ENCODE data around the gene PAWR.

Gene PAWR

DNA sequence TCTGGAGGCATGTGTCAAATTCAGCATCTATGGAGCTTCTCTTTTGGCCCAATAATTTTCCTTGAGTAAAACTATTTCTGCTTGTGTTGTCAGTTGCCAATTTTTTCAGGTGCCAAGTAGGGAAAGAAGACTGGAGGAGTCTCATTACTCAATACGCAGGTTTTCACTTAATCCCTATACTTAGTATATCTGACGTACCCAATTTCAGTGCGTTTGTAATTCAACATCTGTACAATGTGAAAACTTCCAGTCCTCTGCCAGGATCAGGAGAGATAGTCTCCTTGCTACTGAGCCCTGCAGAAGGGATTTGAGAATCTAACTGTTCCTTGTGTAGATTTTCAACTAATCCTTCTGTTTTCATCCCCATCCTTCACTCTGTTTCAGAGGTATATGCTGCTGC lies 5.7 kb upstream of the PAWR start:
- no peak for DNase-seq (ENCODE audit: extremely low spot score)
- POLR2A ChIA-PET, result no interaction called here
- CTCF ChIA-PET, result no interaction called here
- TF ChIP-seq, protein P1, sequence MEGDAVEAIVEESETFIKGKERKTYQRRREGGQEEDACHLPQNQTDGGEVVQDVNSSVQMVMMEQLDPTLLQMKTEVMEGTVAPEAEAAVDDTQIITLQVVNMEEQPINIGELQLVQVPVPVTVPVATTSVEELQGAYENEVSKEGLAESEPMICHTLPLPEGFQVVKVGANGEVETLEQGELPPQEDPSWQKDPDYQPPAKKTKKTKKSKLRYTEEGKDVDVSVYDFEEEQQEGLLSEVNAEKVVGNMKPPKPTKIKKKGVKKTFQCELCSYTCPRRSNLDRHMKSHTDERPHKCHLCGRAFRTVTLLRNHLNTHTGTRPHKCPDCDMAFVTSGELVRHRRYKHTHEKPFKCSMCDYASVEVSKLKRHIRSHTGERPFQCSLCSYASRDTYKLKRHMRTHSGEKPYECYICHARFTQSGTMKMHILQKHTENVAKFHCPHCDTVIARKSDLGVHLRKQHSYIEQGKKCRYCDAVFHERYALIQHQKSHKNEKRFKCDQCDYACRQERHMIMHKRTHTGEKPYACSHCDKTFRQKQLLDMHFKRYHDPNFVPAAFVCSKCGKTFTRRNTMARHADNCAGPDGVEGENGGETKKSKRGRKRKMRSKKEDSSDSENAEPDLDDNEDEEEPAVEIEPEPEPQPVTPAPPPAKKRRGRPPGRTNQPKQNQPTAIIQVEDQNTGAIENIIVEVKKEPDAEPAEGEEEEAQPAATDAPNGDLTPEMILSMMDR (IDR thresholded peaks at IDR 0.05; ENCODE audit: control extremely low read depth, extremely low read depth, low read depth, missing control alignments), result no peak

DNA sequence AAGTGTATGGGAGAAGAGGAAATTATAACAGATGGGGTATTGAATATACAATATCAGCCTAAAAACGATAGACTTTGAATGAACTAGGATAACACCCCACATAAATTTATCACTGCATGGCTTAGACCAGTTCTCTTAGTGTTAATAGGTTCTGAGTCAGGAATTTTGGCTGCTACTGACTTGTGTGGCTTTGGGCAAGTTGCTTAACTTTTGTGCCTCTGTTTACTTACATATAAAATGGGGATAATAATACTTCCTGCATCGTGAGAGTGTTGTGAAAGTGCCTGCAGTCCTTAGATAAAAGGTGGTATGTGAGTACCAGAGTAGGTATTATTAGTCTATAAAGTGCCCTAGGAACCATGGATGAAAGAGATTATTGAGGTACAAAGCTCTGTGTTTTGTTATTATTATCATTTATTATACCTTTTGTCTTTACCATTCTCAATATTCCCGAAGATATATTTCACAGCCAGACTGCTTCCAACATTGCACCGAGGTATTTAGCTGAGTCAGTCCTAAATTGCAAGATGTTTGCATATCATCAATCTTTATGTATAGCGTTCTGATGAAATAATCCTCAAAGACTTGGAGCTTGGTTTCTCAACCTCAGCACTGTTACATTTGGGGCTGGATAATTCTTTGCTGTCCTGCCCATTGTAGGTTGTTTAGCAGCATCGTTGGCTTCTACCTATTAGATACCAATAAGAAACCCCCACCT lies 2.3 kb upstream of the PAWR start:
- ChIA-PET POLR2A (no interaction called here), CTCF (interaction anchor here (1.3 to 4.0 kb wide), 3 partner anchors 85 to 145 kb away, joined by 3 to 18 read pairs (median 9); no protein-coding TSS in a partner anchor)
- TF ChIP-seq, protein P1 (IDR thresholded peaks at IDR 0.05; ENCODE audit: control extremely low read depth, extremely low read depth, low read depth, missing control alignments), result no peak
- DNase-seq (ENCODE audit: extremely low spot score), result no peak

DNA sequence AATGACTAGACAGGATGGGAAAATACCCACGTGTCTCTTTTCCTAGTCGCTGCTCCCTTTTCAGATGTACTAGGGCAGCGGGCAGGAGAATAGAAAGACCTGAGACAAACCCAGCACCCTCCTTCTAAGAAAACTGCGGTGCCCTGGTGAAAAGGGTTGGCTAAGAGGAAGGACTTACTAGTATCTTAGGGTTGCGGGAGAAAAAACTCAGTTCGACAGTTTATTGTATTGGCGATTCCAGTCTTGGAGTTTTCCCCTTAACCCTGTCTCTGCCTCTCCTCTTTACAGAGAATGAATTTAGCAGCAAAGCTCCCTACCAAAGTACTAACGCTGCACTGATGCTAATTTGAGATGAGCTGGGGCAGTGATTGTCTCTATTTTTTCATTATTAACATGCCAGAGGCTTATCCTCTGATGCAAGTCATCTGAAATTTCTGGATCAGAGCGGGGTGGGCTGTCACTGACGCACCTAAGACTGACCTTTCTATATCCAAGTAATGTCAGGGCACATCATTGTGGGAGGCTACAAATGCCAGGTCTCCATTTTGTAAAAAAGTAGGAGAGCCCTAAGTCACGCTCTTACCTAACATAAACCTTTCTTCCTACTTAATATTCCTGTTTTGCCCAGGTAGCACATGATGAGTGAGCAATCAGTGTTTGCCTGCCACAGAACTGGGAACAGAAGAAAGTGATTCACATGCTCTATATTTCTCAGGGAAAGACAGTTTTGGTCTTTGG lies 916 bp upstream of the PAWR start:
- ChIA-PET POLR2A (no interaction called here), CTCF (interaction anchor here (0.6 to 4.0 kb wide), 4 partner anchors 16 to 144 kb away, joined by 3 to 18 read pairs (median 6); no protein-coding TSS in a partner anchor)
- DNase-seq (ENCODE audit: extremely low spot score), result peak; percentile 10
- TF ChIP-seq, protein P1 (IDR thresholded peaks at IDR 0.05; ENCODE audit: control extremely low read depth, extremely low read depth, low read depth, missing control alignments), result no peak

DNA sequence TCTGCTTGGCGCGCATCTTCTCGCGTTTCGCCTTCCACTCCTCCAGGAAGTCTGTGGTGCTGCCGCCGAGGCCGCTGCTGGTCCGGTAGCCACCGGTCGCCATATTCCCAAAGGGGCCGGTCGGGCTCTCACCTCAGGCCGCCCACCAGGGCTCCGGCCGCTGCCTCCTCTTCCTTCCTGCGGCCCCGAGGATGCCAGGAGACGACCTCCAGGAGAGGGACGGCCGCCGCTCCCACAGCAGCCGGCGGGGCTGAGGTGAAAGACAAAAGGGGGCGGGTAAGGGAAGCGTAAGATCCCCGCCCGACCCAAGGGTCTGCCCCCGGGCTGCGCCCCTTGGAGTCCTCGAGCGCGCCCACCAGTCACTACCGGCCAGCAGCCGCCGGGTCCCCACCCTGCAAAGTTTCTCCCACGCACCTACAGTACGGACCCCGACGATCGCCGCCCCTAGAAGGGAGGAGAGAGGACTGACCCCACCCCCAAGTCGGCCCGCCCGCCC lies 574 bp downstream of the PAWR start:
- CTCF ChIA-PET, result interaction anchor here (0.9 to 4.0 kb wide), 9 partner anchors 10 to 546 kb away, joined by 3 to 18 read pairs (median 8); no protein-coding TSS in a partner anchor
- POLR2A ChIA-PET, result interaction anchor here (0.7 kb wide), 1 partner anchor 281 kb away, joined by 8 read pairs; no protein-coding TSS in a partner anchor
- TF ChIP-seq, protein P1 (IDR thresholded peaks at IDR 0.05; ENCODE audit: control extremely low read depth, extremely low read depth, low read depth, missing control alignments), result no peak
- DNase-seq (ENCODE audit: extremely low spot score), result no peak

DNA sequence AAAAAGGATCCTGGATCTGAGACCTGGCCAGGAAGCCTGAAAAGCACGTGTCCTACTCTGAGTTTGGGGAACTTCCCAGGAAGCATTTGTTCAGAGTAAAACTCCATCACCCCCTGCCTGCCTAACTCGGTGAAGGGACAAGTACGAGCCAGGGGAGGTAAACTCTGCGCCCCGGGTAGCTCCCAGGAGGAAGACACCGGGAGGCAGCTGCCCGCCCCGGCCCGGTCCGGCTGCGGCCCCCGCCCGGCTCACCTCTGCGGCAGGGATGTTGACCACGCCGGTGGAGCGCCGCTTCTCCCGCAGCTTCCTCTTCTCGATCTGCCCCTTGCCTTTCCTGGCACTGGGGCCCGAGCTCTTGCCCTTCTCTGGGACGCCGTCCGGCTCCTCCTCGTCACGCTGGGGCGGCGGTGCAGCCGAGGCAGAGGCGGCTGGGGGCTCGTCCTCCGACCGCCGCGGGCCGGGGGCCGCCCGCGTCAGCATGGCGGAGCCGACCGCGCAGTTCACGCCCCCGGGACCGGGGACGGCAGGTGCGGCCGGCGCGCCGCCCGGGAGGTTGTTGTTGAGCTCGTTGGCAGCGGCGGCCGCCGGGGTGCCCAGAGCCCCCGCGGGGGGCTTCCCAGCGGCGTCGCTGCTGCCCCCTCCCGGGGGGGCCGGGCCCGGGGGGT lies 1.2 kb downstream of the PAWR start:
- peak; percentile 54 for DNase-seq (ENCODE audit: extremely low spot score)
- ChIA-PET CTCF (interaction anchor here (0.8 to 4.0 kb wide), 13 partner anchors 9 to 546 kb away, joined by 3 to 18 read pairs (median 3); no protein-coding TSS in a partner anchor), POLR2A (no interaction called here)
- TF ChIP-seq, protein P1 (IDR thresholded peaks at IDR 0.05; ENCODE audit: control extremely low read depth, extremely low read depth, low read depth, missing control alignments), result no peak

DNA sequence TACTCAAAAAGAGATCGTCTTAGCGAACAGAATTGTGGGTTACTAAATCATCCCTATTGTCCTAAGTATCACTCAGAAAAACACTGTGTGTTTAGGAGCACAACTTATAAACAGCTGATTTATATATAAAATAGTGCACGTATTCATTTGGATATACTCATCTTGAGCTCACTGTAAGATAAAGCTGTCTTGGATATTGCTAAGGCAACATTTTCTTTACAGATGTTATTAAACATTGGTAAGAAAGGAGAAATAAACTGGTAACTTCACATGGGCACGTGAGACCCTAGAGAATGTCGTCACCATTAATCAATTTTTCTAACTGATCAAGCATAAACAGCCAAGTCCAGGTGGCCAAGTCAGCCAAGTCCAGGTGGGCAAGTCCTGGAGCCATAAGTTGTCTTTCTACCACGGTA lies 1.7 kb downstream of the PAWR start:
- CTCF ChIA-PET, result interaction anchor here (0.8 to 4.0 kb wide), 9 partner anchors 9 to 243 kb away, joined by 3 to 18 read pairs (median 4); no protein-coding TSS in a partner anchor
- TF ChIP-seq, protein P1 (IDR thresholded peaks at IDR 0.05; ENCODE audit: control extremely low read depth, extremely low read depth, low read depth, missing control alignments), result no peak

More for the DNA sequence above, 1.7 kb downstream of the PAWR start:
- POLR2A ChIA-PET, result no interaction called here
- DNase-seq (ENCODE audit: extremely low spot score), result no peak

All from GM10248 (cell line).